Neural cell (in vitro differentiated cells): Measurements from ENCODE around the gene NMU. TPM values are rescaled to one million over a fixed set of nuclear protein-coding genes. Genes with fewer than 3 reads are reported as not detected.

Experiments used
- H2AFZ ChIP-seq: fragments of 200-600, 300-800 bp; sonication (generic), shearing (Covaris generic); 2 replicates; pipeline ENCODE4 v1.6.0; 2014; ENCODE audit warnings: low read depth, mild to moderate bottlenecking, antibody characterized with exemption, low read length, moderate library complexity
- H3F3A ChIP-seq: fragments of 200-600 bp; shearing (Covaris generic); 2 replicates; pipeline ENCODE4 v1.6.1; 2016; ENCODE audit warnings: mild to moderate bottlenecking, moderate library complexity, mixed read lengths, antibody characterized with exemption, low read length; ENCODE audit not compliant: insufficient read depth, poor library complexity, severe bottlenecking
- H3K27ac ChIP-seq: fragments of 200-600, 300-800 bp; sonication (generic), shearing (Covaris generic); 2 replicates; pipeline ENCODE4 v1.5.1; 2014; ENCODE audit warnings: mild to moderate bottlenecking, low read length, moderate library complexity
- H3K27me3 ChIP-seq: fragments of 300-800, 200-600 bp; sonication (generic), shearing (Covaris generic); 2 replicates; pipeline ENCODE4 v1.6.0; 2014; ENCODE audit warnings: mild to moderate bottlenecking, low read depth, low read length, moderate library complexity; ENCODE audit not compliant: insufficient read depth
- H3K36me3 ChIP-seq: fragments of 300-800, 200-600 bp; sonication (generic), shearing (Covaris generic); 2 replicates; pipeline ENCODE4 v1.5.1; 2014; ENCODE audit warnings: mild to moderate bottlenecking, antibody characterized with exemption, low read length, moderate library complexity; ENCODE audit not compliant: insufficient read depth
- H3K4me2 ChIP-seq: fragments of 300-800, 200-600 bp; sonication (generic), shearing (Covaris generic); 2 replicates; pipeline ENCODE4 v1.6.0; 2014; ENCODE audit warnings: mild to moderate bottlenecking, low read length
- H3K4me3 ChIP-seq: fragments of 300-800, 200-600 bp; sonication (generic), shearing (Covaris generic); 2 replicates; pipeline ENCODE4 v1.5.1; 2014; ENCODE audit warnings: mild to moderate bottlenecking, low read length, moderate library complexity
- H3K79me2 ChIP-seq: fragments of 200-600 bp; shearing (Covaris generic); replicated peaks from 2 replicates; pipeline ENCODE4 v1.6.0; 2014; ENCODE audit warnings: mild to moderate bottlenecking, low read length, moderate library complexity; ENCODE audit not compliant: insufficient read depth
- H3K9ac ChIP-seq: fragments of 300-800, 200-600 bp; sonication (generic), shearing (Covaris generic); 2 replicates; pipeline ENCODE4 v1.6.1; 2016; ENCODE audit warnings: mild to moderate bottlenecking, low read length, mixed read lengths
- H3K9me2 ChIP-seq: fragments of 200-600 bp; shearing (Covaris generic); 2 replicates; pipeline ENCODE4 v1.6.1; 2016; ENCODE audit warnings: mild to moderate bottlenecking, low read length, mixed read lengths; ENCODE audit not compliant: insufficient read depth
- H3K9me3 ChIP-seq: fragments of 200-600, 300-800 bp; sonication (generic), shearing (Covaris generic); 2 replicates; pipeline ENCODE4 v1.6.1; 2016; ENCODE audit warnings: mild to moderate bottlenecking, mixed run types, low read length, moderate library complexity, mixed read lengths
- H4K20me1 ChIP-seq: fragments of 200-600 bp; shearing (Covaris generic); 2 replicates; pipeline ENCODE4 v1.6.1; 2016; ENCODE audit warnings: mild to moderate bottlenecking, mixed run types; ENCODE audit not compliant: insufficient read depth
- CTCF ChIP-seq: fragments of 450-650 bp; IDR thresholded peaks from 2 replicates; pipeline ENCODE4 v1.5.1; 2014; ENCODE audit warnings: antibody characterized with exemption, mild to moderate bottlenecking, moderate library complexity; ENCODE audit not compliant: poor library complexity, severe bottlenecking
- EP300 ChIP-seq: fragments of 450-650 bp; conservative IDR thresholded peaks from 2 replicates; pipeline ENCODE4 v1.6.1; 2014; ENCODE audit warnings: antibody characterized with exemption, mild to moderate bottlenecking, moderate library complexity; ENCODE audit not compliant: poor library complexity, severe bottlenecking
- EZH2 ChIP-seq: fragments of 200-600, 300-800 bp; shearing (Covaris generic), sonication (generic); IDR thresholded peaks from 2 replicates; pipeline ENCODE4 v1.6.1; 2014; ENCODE audit warnings: antibody characterized with exemption, low read length, borderline replicate concordance, mild to moderate bottlenecking; ENCODE audit not compliant: insufficient read depth, poor library complexity, severe bottlenecking
- MXI1 ChIP-seq: fragments of 450-650 bp; conservative IDR thresholded peaks from 2 replicates; pipeline ENCODE4 v1.6.1; 2014; ENCODE audit warnings: antibody characterized with exemption, mild to moderate bottlenecking; ENCODE audit not compliant: poor library complexity, severe bottlenecking
- POLR2AphosphoS5 ChIP-seq: IDR thresholded peaks from 2 replicates; pipeline ENCODE4 v1.6.1; 2012
- RAD21 ChIP-seq: fragments of 450-650 bp; conservative IDR thresholded peaks from 2 replicates; pipeline ENCODE4 v1.6.1; 2014; ENCODE audit warnings: antibody characterized with exemption, mild to moderate bottlenecking, moderate library complexity
- REST ChIP-seq: IDR thresholded peaks from 2 replicates; pipeline ENCODE4 v1.6.1; 2012; ENCODE audit warnings: borderline replicate concordance
- SMC3 ChIP-seq: fragments of 450-650 bp; conservative IDR thresholded peaks from 2 replicates; pipeline ENCODE4 v1.6.1; 2014; ENCODE audit warnings: antibody characterized with exemption, mild to moderate bottlenecking, moderate library complexity; ENCODE audit not compliant: poor library complexity
- TAF1 ChIP-seq: IDR thresholded peaks from 2 replicates; pipeline ENCODE4 v1.6.1; 2012; ENCODE audit warnings: low read depth
- polyA plus RNA-seq: library from polyadenylated mRNA; depleted of rRNA; stranded (reverse); fragments of >200 nt; gene quantifications from 2 replicates; pipeline ENCODE4 v1.2.3, GENCODE V29; 2014

The NMU gene
- polyA plus RNA-seq, 1 donor from 2014 or later = 47.2 TPM

DNA sequence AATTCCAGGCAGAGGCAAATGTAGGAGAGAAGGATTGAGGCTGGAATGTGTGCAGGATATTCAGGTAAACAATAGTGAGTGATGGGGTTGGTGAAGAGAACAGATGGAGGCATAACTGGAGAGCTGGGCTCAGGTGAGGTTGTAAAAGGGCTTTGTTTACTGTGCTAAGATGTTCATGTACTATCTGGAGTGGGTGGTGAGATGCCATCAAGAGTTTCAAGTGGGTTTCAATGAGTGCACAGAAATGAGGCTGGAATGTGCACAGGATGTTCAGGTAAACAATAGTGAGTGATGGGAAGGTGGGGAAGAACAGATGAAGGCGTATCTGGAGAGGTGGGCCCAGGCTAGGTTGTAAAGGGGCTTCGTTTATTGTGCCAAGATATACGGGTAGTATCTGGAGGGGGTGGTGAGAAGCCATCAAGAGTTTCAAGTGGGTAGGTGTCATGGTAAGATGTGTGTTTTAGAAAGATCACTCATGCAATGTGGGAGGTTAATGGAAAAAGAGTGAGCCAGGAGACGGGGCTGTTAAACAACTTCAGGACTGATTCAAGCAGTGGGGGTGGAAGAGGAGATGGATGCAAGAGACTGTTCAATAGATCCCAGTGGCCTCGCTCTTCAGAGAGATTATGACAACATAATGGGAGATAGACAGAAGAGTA, 25.4 kb upstream of the NMU start:
- no peaks in the 10 kb centered on the region for H3K9me3 ChIP-seq
- no peaks in the 10 kb centered on the region for H3K27me3 ChIP-seq
- H2AFZ ChIP-seq = no peak overlapping the region
- no peak for TF ChIP-seq REST
- TF ChIP-seq POLR2AphosphoS5 = no peak
- no peak for TF ChIP-seq RAD21
- no peak for TF ChIP-seq MXI1
- no peak overlapping the region for H3K9ac ChIP-seq
- H3K36me3 ChIP-seq = no peaks in the 10 kb centered on the region
- no peak overlapping the region for H3K4me3 ChIP-seq
- no peak overlapping the region for H3K4me2 ChIP-seq
- no peaks in the 10 kb centered on the region for H3K79me2 ChIP-seq
- H3K27ac ChIP-seq = no peak overlapping the region
- H3K9me2 ChIP-seq = no peaks in the 10 kb centered on the region
- no peaks in the 10 kb centered on the region for H4K20me1 ChIP-seq
- H3F3A ChIP-seq = no peaks in the 10 kb centered on the region

DNA sequence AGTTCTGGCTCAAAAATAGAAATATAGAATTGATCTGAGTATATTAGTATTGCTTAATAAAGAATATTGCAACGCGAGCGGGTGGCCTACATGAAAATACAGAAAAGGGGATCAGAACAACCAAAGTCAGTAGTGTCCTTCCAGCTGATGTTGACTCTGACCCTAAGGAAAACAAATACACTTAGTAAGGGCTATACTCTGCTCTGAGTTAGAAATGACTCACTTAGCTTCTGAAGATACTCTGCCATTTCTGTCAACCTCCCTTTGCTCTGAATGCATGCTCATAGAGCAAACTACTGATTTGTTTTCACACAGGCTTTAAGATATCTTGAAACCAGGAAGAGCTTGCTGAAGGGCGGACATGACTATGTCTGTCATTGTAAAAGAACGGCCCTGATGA, 22.6 kb upstream of the NMU start:
- H3K9me3 ChIP-seq = no peaks in the 10 kb centered on the region
- no peaks in the 10 kb centered on the region for H3F3A ChIP-seq
- no peak overlapping the region for H2AFZ ChIP-seq
- no peaks in the 10 kb centered on the region for H4K20me1 ChIP-seq
- H3K27ac ChIP-seq = no peak overlapping the region
- no peak overlapping the region for H3K4me2 ChIP-seq
- no peak for TF ChIP-seq EZH2
- no peak for TF ChIP-seq EP300
- no peak for TF ChIP-seq POLR2AphosphoS5
- TF ChIP-seq RAD21 = no peak
- TF ChIP-seq SMC3 = no peak
- no peak for TF ChIP-seq REST
- TF ChIP-seq MXI1 = no peak
- TF ChIP-seq CTCF = no peak
- TF ChIP-seq TAF1 = no peak
- no peaks in the 10 kb centered on the region for H3K79me2 ChIP-seq
- no peaks in the 10 kb centered on the region for H3K9me2 ChIP-seq
- no peak overlapping the region for H3K9ac ChIP-seq
- no peak overlapping the region for H3K4me3 ChIP-seq
- H3K27me3 ChIP-seq = no peaks in the 10 kb centered on the region
- H3K36me3 ChIP-seq = no peaks in the 10 kb centered on the region
